ENCODE data around the gene PRSS50.

Gene PRSS50

DNA sequence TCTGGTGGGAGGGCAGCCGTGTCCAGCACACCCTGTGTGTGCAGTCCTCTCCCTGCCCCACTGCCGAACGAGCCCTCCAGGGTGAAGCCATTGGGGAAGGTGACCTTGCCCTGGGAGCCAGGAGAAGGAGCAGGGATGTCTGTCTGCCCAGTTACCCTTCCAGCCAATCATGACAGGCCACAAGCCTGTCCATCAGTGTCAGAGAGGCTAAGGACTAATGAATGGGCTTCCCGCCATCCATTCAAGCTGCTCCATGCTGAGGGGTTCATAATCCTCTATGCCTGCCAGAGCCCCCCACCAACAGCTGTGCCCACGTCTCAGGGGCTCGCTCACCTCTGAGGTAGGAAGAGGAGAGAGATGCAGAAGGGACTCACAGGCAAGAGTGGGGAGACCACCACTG is 39.4 kb downstream of the PRSS50 start:
- TF ChIP-seq, protein P1, sequence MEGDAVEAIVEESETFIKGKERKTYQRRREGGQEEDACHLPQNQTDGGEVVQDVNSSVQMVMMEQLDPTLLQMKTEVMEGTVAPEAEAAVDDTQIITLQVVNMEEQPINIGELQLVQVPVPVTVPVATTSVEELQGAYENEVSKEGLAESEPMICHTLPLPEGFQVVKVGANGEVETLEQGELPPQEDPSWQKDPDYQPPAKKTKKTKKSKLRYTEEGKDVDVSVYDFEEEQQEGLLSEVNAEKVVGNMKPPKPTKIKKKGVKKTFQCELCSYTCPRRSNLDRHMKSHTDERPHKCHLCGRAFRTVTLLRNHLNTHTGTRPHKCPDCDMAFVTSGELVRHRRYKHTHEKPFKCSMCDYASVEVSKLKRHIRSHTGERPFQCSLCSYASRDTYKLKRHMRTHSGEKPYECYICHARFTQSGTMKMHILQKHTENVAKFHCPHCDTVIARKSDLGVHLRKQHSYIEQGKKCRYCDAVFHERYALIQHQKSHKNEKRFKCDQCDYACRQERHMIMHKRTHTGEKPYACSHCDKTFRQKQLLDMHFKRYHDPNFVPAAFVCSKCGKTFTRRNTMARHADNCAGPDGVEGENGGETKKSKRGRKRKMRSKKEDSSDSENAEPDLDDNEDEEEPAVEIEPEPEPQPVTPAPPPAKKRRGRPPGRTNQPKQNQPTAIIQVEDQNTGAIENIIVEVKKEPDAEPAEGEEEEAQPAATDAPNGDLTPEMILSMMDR (IDR thresholded peaks at IDR 0.05; ENCODE audit: borderline replicate concordance, insufficient read depth, low read depth, low read length), result no peak
- H3K4me3 ChIP-seq (ENCODE audit: low read depth, low read length), result no peak overlapping the region

DNA sequence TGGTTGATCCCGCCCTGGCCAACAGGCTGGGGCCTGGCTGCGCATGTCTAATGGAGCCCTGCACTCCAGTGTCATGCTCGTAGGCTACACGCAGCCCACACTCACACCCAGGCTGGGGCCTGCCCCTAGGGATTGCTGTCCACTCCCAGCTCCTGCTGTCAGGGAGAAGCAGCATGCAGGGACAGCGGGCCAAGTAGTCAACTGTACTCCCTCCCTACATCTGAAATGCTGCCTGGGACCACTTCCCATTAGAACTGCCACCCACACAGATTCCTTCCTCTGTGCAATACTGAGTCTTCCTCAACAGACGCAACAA is 40.3 kb downstream of the PRSS50 start:
- TF ChIP-seq, protein P1 (IDR thresholded peaks at IDR 0.05; ENCODE audit: borderline replicate concordance, insufficient read depth, low read depth, low read length), result no peak
- no peak overlapping the region for H3K4me3 ChIP-seq (ENCODE audit: low read depth, low read length)

DNA sequence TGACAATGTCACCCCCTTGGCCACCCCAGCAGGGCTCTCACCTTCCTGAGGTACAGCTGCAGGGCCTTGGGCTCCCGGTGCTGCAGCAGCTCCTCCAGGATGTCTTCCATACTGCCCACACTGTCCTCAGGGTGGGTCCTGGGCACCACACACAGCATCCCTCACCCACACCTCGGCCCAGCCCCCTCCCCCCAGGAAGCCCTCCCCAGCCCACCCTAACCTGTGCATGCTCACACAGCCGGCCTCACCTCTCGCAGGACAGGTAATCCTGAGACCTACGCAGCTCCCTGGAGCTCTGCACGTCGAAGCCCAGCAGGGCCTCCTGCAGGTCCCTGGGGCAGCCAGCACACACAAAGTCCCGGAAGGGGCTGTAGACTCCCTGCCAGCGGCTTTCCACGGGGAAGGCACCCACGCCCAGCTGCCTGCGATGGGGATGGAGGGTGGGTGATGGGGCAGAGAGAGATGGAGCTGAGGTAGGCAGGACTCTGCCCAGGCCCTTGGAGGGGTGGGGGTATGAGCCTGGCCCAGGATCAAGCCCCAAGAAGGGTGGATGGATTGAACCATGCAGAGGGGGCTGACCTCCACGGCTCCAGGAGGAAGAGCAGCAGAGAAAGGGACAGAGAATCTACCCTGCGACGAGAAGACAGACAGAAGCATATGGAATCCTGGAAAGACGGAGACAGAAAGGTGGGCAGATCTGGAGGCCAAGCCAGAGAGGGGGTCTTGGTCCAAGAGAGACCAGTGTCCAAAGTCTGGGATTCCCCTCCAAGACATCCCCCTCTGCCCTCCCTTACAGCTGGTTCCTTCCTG is 40.9 kb downstream of the PRSS50 start:
- no peak overlapping the region for H3K4me3 ChIP-seq (ENCODE audit: low read depth, low read length)
- TF ChIP-seq, protein P1 (IDR thresholded peaks at IDR 0.05; ENCODE audit: borderline replicate concordance, insufficient read depth, low read depth, low read length), result no peak

DNA sequence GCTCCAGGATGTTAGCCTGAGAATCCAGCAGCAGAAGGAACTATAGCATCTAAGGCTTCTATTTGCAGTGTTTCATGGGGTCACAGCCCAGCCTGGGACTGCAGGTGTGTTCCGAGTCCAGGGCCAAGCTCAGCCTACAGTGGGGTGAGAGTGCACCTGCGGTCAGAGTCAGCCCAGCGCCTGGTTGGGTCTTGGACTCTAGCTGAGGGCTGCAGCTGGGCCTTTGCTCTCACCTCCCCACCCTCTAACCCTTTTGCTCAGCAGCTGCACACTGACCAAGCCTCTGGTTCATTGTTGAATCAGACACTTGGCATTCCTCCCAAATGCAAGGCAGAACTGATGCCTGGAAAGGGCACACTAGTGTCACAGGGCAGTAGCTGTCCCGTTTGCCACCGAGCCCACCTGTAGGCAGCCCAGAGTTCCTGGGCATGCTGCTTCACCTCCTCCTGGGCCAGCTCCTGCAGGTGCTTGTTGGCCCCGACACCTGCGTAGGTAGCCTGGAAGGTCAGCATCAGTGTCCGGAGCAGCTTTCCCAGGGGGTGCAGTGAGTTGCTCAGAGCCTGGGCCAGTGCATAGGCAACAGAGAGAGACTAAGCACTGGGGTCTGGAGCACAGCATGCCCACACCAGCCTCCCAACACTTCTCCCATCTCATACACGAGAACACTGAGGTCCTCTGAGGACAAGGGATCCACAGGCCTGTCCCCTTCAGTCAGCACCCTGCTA is 41.7 kb downstream of the PRSS50 start:
- TF ChIP-seq, protein P1 (IDR thresholded peaks at IDR 0.05; ENCODE audit: borderline replicate concordance, insufficient read depth, low read depth, low read length), result no peak
- H3K4me3 ChIP-seq (ENCODE audit: low read depth, low read length), result no peak overlapping the region

DNA sequence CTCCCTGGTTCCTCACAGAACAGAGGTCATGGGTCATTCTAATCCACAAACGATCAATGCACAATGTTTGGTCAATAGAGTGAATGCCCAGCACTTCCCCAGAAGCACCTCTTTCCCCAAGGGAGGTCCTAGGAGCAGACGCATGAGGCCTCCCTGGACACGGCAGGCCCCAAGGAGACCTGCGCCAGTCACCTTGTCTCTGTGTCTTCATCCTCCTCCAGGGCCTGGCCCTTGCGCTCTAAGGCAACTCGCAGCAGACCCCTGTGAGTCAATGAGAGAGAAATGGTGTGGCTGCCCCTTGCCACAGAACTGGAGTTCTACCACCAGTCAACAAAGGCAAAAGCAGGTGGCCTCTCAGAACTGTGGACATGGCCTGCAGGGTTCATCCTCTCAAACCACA is 42.2 kb downstream of the PRSS50 start:
- TF ChIP-seq, protein P1 (IDR thresholded peaks at IDR 0.05; ENCODE audit: borderline replicate concordance, insufficient read depth, low read depth, low read length), result no peak
- H3K4me3 ChIP-seq (ENCODE audit: low read depth, low read length), result no peak overlapping the region

DNA sequence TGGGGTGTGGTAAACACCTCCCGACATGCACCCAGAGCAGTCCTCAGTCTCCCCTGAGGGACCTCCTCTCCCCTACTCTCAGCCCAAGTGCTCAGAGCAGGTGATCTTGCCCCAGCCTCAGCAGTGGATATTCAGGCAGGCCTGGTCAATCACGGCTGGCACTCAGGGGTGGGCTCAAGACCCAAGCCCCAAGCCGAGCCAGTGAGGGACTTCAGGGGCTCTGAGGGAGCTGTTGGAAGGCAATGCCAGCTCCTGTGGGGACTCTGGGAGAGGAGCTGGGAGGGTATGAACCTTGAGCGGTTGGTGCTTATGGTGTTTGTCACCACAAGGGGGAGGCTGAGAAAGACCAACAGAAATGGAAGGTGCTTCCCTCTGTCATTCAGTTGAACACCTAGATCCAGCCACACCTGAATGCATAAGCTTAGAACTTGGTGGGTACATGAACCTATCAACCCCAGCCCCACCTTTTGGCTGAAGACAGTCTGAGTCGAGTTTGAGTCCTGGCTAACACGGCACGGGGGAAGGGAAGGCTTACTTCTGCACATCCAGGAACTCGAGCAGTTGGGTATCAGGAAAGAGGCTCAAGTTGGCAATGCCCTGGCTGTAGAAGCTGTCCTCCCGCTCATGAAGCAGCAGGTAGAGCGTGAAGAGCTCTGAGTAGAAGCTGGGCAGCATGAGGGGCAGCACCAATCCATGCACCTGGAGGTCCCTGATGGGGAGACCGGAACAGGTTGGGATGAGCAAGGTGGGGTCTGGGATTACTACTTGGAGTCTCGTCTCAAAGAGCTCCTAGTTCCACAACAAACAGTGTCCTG is 43.4 kb downstream of the PRSS50 start:
- H3K4me3 ChIP-seq (ENCODE audit: low read depth, low read length), result no peak overlapping the region
- TF ChIP-seq, protein P1 (IDR thresholded peaks at IDR 0.05; ENCODE audit: borderline replicate concordance, insufficient read depth, low read depth, low read length), result peak; percentile 54; the same call in 1 of the 2 replicates

Data from GM12875 (cell line).